ENCODE data around the gene ARMCX4.

Gene ARMCX4

DNA sequence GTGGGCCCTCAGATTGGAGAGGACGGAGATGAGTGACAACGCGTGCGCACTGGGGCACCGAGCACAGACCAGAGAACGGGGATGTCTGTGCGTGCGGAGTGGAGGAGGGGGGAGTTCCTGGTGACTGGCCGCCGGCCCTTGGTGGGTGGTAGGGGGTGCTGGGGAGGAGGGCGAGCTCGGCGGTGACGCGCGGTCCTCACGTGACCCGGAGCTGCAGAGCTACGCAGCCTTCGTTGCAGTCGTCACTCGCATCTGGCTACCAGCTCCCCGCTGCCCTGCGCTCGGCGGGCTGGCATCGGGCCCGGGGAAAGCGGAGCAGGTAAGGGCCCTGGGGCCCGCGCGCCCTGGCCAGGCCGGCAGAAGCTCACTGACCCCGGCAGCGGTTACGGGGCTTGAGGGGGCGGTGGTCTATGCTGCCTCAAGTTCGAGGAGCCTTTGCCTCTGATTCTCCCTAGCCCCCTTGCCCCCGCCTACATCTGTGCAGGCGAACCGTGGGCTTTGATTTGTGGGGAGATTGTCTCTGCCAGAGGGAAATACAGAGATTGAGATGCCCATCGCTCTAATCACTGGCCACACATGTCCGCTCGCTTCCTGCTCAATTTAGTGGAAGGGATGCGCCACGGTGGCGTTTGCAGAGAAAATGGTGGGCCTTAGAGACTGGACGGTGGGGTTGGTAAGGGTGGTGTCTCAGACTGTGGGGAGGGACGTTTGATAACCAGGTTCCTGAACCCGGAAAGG lies at the start of gene ARMCX4:
ARMCX4 (plus strand) TSS at position 245 of the 738 bp plus-strand sequence. CDS start 3,134 bp downstream, outside the sequence.
- Histone ChIP-seq H3K36me3 (ENCODE audit: insufficient read depth, low read length) (no peaks in the 10 kb centered on the region), H3K9ac (ENCODE audit: low read depth, low read length) (peak within 1 kb of the TSS; percentile 65), H3K4me1 (ENCODE audit: insufficient read depth, low read length) (peaks cover 6% of the 10 kb centered on the region), H3K9me3 (ENCODE audit: control insufficient read depth, insufficient read depth, low read length) (no peaks in the 10 kb centered on the region)

DNA sequence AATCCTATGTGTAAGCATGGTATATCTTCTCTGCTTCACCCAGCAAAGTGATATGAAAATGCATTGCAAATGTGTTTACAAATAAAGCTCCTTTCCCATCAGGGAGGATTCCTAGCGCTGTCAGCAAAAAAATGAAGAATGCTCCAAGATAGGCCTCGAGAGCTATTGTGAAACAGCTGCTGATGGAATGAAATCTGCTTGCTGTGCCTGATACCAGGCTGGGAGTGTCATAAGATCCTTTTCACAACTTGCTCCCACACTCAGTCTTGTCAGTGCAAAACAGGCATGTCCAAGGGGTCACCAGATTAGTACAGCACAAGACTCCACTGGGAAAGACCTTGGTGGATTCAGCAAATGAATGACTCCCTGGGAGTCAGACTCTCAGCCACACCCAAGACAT lies 43.2 kb upstream of the ARMCX4 start:
- Histone ChIP-seq H3K36me3 (ENCODE audit: insufficient read depth, low read length) (peaks cover 9% of the 10 kb centered on the region; the same call in 1 of the 2 replicates), H3K9ac (ENCODE audit: low read depth, low read length) (no peak overlapping the region), H3K4me1 (ENCODE audit: insufficient read depth, low read length) (no peaks in the 10 kb centered on the region), H3K9me3 (ENCODE audit: control insufficient read depth, insufficient read depth, low read length) (peaks cover 4% of the 10 kb centered on the region; the same call in 1 of the 2 replicates)

DNA sequence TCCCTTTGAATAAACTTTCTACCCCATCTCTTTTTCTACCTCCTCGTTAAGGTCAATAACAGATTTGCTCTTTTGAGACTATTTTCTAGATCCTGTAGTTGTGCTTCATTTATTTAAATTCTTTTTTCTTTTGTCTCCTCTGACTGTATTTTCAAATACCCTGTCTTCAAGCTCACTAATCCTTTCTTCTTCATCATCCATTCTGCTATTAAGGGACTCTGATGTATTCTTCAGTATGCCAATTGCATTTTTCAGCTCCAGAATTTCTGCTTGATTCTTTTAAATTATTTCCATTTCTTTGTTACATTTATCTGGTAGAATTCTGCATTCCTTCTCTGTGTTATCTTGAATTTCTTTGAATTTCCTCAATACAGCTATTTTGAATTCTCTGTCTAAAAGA lies 36.0 kb upstream of the ARMCX4 start:
- no peak overlapping the region for H3K9ac ChIP-seq (ENCODE audit: low read depth, low read length)
- no peaks in the 10 kb centered on the region for H3K9me3 ChIP-seq (ENCODE audit: control insufficient read depth, insufficient read depth, low read length)
- no peaks in the 10 kb centered on the region for H3K4me1 ChIP-seq (ENCODE audit: insufficient read depth, low read length)
- H3K36me3 ChIP-seq (ENCODE audit: insufficient read depth, low read length) = no peaks in the 10 kb centered on the region

DNA sequence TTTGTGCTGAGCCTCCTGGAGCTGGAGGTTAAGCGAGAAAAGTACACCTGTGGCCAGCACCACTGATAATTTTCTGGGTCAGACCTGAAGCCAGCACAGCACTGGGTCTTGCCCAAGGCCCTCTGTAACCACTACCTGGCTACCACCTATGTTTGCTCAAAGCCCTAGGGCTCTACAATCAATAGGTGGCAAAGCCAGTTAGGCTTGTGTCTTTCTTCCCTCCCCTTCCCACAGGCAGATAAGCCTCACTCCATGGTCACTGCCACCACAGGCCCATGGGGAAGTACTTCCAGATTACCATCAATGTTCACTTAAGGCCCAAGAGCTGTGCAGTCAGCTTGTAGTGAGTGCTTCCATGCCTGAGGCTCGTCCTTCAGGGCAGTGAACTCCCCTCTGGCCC lies 35.2 kb upstream of the ARMCX4 start:
- no peak overlapping the region for H3K9ac ChIP-seq (ENCODE audit: low read depth, low read length)
- no peaks in the 10 kb centered on the region for H3K36me3 ChIP-seq (ENCODE audit: insufficient read depth, low read length)
- no peaks in the 10 kb centered on the region for H3K9me3 ChIP-seq (ENCODE audit: control insufficient read depth, insufficient read depth, low read length)
- no peaks in the 10 kb centered on the region for H3K4me1 ChIP-seq (ENCODE audit: insufficient read depth, low read length)

DNA sequence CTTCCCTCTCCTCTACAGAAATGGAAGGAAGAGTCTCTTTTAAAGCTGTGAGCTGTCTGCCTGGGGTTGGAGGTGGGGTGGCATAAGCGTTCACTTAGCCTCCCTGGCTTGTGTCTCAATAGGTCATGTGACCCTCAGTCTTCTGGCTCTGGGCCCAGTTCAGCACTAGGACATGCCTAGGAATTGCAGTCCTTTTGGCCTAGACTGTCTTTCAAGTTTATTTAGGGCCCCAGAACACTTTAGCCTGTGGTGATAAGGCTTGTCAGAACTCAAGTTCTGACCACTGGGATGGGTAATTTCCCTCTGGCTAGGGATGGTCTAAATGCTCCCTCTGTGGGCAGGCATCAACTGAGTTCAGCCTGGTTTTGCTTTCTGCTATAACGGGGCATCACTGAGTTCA lies 34.3 kb upstream of the ARMCX4 start:
- Histone ChIP-seq H3K36me3 (ENCODE audit: insufficient read depth, low read length) (no peaks in the 10 kb centered on the region), H3K9ac (ENCODE audit: low read depth, low read length) (no peak overlapping the region), H3K4me1 (ENCODE audit: insufficient read depth, low read length) (no peaks in the 10 kb centered on the region), H3K9me3 (ENCODE audit: control insufficient read depth, insufficient read depth, low read length) (no peaks in the 10 kb centered on the region)

GRCh38 chrX:101452056-101452455 lies 33.2 kb upstream of the ARMCX4 start:
- H3K9ac ChIP-seq (ENCODE audit: low read depth, low read length) = no peak overlapping the region
- H3K36me3 ChIP-seq (ENCODE audit: insufficient read depth, low read length) = no peaks in the 10 kb centered on the region
- H3K9me3 ChIP-seq (ENCODE audit: control insufficient read depth, insufficient read depth, low read length) = no peaks in the 10 kb centered on the region
- H3K4me1 ChIP-seq (ENCODE audit: insufficient read depth, low read length) = no peaks in the 10 kb centered on the region

GRCh38 chrX:101460669-101461068 lies 24.6 kb upstream of the ARMCX4 start:
- Histone ChIP-seq H3K9me3 (ENCODE audit: control insufficient read depth, insufficient read depth, low read length) (no peaks in the 10 kb centered on the region), H3K9ac (ENCODE audit: low read depth, low read length) (no peak overlapping the region), H3K36me3 (ENCODE audit: insufficient read depth, low read length) (no peaks in the 10 kb centered on the region), H3K4me1 (ENCODE audit: insufficient read depth, low read length) (no peaks in the 10 kb centered on the region)

DNA sequence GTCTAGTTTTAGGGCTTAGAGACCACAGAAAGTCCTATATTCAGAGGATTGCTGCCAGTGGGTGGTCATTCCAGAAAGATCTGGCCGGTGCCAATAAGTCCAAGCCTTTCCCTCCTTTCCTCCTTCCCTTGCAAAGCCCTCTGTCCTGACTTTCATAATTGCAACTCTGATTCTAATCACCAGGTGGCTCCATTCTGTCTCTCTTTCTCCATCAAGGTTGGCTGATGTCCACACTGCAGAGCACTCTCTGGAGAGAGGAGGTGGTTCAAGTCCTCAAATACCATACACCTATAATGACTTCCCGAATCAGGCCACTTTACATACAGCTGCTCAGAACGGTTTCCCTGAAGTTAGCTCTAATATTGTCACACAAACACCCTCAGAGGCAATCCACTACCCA lies 22.4 kb upstream of the ARMCX4 start:
- no peaks in the 10 kb centered on the region for H3K4me1 ChIP-seq (ENCODE audit: insufficient read depth, low read length)

GRCh38 chrX:101478366-101478765 lies 6.9 kb upstream of the ARMCX4 start:
- H3K9me3 ChIP-seq (ENCODE audit: control insufficient read depth, insufficient read depth, low read length) = no peaks in the 10 kb centered on the region
- H3K4me1 ChIP-seq (ENCODE audit: insufficient read depth, low read length) = peaks cover 3% of the 10 kb centered on the region; the same call in 1 of the 2 replicates
- no peaks in the 10 kb centered on the region for H3K36me3 ChIP-seq (ENCODE audit: insufficient read depth, low read length)
- no peak overlapping the region for H3K9ac ChIP-seq (ENCODE audit: low read depth, low read length)

More for the DNA sequence above, 22.4 kb upstream of the ARMCX4 start:
- Histone ChIP-seq H3K9ac (ENCODE audit: low read depth, low read length) (no peak overlapping the region), H3K9me3 (ENCODE audit: control insufficient read depth, insufficient read depth, low read length) (no peaks in the 10 kb centered on the region), H3K36me3 (ENCODE audit: insufficient read depth, low read length) (no peaks in the 10 kb centered on the region)

DNA sequence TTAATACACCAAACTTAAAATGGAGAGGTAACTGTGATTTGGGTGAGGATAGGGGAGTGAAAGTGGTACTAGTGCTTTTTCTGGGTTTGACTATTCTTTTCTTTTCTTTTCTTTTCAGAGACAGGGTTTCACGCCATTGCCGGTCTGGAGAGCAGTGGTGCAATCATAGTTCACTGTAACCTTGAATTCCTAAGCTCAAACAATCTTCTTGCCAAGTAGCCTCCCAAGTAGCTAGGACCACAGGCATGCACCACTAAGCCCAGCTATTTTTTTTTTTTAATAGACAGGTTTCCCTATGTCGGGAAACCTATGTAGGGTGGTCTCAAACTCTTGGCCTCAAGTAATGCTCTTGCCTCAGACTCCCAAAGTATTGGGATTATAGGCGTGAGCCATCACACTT lies 3.0 kb upstream of the ARMCX4 start:
- H3K9me3 ChIP-seq (ENCODE audit: control insufficient read depth, insufficient read depth, low read length) = no peaks in the 10 kb centered on the region
- no peaks in the 10 kb centered on the region for H3K36me3 ChIP-seq (ENCODE audit: insufficient read depth, low read length)
- no peak overlapping the region for H3K9ac ChIP-seq (ENCODE audit: low read depth, low read length)
- peaks cover 9% of the 10 kb centered on the region for H3K4me1 ChIP-seq (ENCODE audit: insufficient read depth, low read length)

DNA sequence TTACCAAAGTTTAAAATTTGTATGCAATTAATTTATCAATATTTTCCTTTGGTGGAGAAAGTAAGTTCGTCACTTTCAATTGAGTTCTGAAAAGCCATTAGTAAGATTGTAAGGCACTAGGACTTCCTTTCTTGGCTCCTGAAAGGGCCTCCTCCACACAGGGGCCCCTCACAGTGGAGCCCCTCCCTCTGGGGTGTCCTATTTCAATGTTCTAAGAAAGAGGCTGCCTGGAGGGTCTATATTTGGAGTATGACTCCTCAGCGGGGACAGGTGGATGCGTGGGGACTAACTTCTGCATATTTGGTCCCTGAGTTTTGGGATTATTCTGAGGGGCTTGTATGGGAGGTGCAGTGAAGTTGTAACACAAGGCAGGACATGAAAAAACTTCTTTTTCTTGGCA lies 1.6 kb upstream of the ARMCX4 start:
- Histone ChIP-seq H3K9ac (ENCODE audit: low read depth, low read length) (no peak overlapping the region), H3K9me3 (ENCODE audit: control insufficient read depth, insufficient read depth, low read length) (no peaks in the 10 kb centered on the region), H3K36me3 (ENCODE audit: insufficient read depth, low read length) (no peaks in the 10 kb centered on the region), H3K4me1 (ENCODE audit: insufficient read depth, low read length) (peaks cover 6% of the 10 kb centered on the region)

DNA sequence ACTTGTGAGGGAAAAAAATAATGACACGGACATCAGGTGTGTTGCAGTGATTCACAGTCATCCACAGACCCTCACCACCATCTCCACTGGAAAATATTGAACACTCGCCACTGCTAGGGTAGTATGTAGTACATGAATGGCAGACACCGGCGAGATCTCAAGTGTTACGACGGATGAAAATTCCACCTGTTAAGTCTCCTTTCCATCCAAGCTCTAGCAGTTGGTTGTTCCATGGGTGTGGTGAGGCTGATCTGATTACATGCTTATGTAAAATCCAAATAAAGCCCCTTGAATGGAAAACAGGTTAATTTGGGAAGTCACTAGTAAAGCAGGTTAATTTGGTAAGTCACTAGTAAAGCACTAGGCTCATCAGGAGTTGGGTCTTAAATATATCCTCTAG lies 1.1 kb upstream of the ARMCX4 start:
- H3K9ac ChIP-seq (ENCODE audit: low read depth, low read length) = no peak overlapping the region
- H3K9me3 ChIP-seq (ENCODE audit: control insufficient read depth, insufficient read depth, low read length) = no peaks in the 10 kb centered on the region
- peaks cover 6% of the 10 kb centered on the region for H3K4me1 ChIP-seq (ENCODE audit: insufficient read depth, low read length)
- H3K36me3 ChIP-seq (ENCODE audit: insufficient read depth, low read length) = no peaks in the 10 kb centered on the region

- H3K36me3 ChIP-seq (ENCODE audit: insufficient read depth, low read length) = no peaks in the 10 kb centered on the region
- no peak overlapping the region for H3K9ac ChIP-seq (ENCODE audit: low read depth, low read length)
- no peaks in the 10 kb centered on the region for H3K9me3 ChIP-seq (ENCODE audit: control insufficient read depth, insufficient read depth, low read length)
- H3K4me1 ChIP-seq (ENCODE audit: insufficient read depth, low read length) = peaks cover 5% of the 10 kb centered on the region
Observed at GRCh38 chrX:101488796-101489195, 3.5 kb downstream of the ARMCX4 start.

- H3K36me3 ChIP-seq (ENCODE audit: insufficient read depth, low read length) = no peaks in the 10 kb centered on the region
- H3K9me3 ChIP-seq (ENCODE audit: control insufficient read depth, insufficient read depth, low read length) = no peaks in the 10 kb centered on the region
- H3K4me1 ChIP-seq (ENCODE audit: insufficient read depth, low read length) = no peaks in the 10 kb centered on the region
- no peak overlapping the region for H3K9ac ChIP-seq (ENCODE audit: low read depth, low read length)
Observed at GRCh38 chrX:101491943-101492342, 6.7 kb downstream of the ARMCX4 start.

- H3K9me3 ChIP-seq (ENCODE audit: control insufficient read depth, insufficient read depth, low read length) = no peaks in the 10 kb centered on the region
Observed at GRCh38 chrX:101493225-101493624, 8.0 kb downstream of the ARMCX4 start.

More at GRCh38 chrX:101493225-101493624, 8.0 kb downstream of the ARMCX4 start:
- H3K4me1 ChIP-seq (ENCODE audit: insufficient read depth, low read length) = no peaks in the 10 kb centered on the region
- no peaks in the 10 kb centered on the region for H3K36me3 ChIP-seq (ENCODE audit: insufficient read depth, low read length)
- H3K9ac ChIP-seq (ENCODE audit: low read depth, low read length) = no peak overlapping the region

All from ES-I3 (cell line).